GM18508 (cell line): ENCODE data around the gene TMEM225B.
"Not testable (repeated sequence)": the region's sequence is repeated elsewhere in the genome, so short reads cannot be mapped to it uniquely, and the experiment has no call there.

ENCODE experiments used
- ATAC-seq: cut with Tn5 transposase; IDR thresholded peaks from one replicate; pipeline ENCODE4 v1.9.1; 2021; ENCODE audit warnings: moderate number of reproducible peaks; ENCODE audit not compliant: insufficient read depth, unreplicated experiment

The TMEM225B gene, protein sequence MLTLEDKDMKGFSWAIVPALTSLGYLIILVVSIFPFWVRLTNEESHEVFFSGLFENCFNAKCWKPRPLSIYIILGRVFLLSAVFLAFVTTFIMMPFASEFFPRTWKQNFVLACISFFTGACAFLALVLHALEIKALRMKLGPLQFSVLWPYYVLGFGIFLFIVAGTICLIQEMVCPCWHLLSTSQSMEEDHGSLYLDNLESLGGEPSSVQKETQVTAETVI

DNA sequence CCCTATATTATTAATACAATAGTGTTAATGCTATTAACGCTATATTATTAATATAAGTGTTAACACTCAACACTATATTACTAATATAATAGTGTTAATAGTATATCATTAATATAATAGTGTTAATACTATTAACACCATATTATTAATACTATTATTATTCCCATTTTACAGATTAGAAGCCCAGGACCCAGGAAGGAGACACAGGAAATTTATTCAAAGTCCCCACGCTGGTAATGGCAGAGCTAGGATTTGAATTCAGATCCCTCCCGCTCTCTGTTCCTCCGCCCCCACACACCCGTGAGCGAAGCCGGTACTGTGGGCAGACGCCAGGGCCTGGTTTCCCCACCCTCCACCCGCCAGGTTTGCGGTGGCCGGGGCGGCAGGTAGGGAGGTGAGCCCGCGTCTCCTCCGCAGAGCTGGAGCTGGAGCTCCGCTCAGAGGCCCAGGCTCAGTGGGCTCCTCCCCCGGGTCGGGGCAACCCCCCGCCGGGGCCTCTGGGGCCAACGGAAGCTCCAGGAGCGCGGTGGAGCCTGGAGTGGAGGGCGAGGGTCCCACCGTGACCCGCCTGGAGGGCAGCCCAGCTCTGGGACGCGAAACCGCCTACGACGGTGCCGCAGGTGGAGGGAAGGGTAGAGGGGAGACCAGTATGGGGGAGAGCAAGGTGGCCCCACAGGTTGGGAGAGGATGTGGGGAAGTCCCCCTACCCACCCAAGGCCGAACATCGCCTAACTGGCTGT lies at the start of gene TMEM225B:
Gene TMEM225B, plus strand, starts transcription at position 506 of the 740 bp plus-strand sequence. CDS start 6,122 bp downstream, outside the sequence.
- ATAC-seq, result no peak

DNA sequence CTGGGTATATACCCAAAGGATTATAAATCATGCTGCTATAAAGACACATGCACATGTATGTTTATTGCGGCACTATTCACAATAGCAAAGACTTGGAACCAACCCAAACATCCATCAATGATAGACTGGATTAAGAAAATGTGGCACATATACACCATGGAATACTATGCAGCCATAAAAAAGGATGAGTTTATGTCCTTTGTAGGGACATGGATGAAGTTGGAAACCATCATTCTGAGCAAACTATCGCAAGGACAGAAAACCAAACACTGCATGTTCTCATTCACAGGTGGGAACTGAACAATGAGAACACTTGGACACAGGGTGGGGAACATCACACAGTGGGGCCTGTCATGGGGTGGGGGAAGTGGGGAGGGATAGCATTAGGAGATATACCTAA lies 48.5 kb upstream of the TMEM225B start:
- not testable (repeated sequence) for ATAC-seq

DNA sequence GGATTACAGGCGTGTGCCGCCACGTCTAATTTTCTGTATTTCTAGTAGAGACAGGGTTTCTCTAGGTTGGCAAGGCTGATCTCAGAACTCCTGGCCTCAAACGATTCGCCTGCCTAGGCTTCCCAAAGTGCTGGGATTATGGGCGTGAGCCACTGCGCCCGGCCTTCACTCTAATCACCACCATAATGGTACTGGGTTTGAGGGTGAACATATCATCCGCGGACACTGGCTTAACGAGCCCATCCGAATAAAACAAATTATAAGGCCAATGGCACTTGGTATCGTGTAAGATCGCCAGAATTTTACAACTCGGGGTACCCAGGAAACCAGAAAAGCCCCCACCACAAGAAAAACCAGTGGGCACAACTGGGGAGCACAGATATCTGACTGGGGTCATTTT lies 46.7 kb upstream of the TMEM225B start:
- ATAC-seq, result no peak

DNA sequence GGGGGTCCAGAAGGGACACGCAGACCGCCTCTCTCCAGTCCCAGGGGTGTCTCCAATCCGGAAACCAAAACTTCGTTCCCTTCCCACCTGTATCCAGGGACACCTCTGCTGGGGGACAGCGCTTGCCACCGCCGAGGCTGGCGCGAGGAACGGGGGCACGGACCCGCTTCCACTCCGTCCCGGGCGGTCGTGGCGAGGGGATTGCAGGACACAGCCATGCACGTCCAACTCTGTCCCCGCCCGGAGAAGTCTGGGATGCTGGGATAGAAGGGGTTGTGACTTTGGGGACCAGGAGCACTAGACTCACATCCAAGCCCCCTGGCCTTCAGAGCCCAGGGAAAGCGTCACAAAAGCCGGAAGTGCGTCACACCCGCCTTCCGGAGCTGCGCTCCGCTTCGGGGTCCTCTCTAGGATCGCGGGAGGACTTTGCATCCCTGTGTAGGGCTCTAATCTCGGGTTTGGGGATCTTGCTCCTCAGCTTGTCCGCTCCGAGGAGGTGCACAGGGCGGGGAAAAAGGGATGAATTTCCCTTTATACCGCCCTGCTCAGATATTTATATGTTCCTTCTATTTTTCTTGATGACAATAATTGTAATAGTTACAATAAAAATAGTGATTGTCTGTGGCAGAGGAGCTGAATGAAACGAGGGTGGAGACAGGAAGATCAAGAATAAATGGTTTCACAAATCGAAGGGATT lies 46.2 kb upstream of the TMEM225B start, which contains the start of gene FAM200A:
Gene FAM200A, minus strand, starts transcription at position 348 of the 697 bp plus-strand sequence. CDS start 3,707 bp downstream, outside the sequence.
- peak; percentile 80 for ATAC-seq

DNA sequence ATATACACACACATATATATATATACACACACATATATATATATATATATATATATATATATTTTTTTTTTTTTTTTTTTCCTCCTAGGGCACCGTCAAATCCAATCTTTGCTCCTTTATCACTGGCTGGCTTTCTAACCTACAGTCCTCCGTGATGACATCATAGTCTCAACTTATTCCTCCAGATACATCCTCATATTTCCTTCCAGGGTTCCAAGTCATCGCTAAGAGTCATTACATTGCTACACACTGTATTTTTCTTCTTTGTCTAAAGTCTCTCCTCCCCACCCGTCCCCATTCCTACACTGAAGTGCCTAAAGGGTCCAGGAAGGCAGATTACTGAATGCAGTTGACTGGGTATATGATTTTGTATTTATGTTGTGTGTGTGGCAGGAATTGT lies 45.0 kb upstream of the TMEM225B start:
- ATAC-seq, result no peak

DNA sequence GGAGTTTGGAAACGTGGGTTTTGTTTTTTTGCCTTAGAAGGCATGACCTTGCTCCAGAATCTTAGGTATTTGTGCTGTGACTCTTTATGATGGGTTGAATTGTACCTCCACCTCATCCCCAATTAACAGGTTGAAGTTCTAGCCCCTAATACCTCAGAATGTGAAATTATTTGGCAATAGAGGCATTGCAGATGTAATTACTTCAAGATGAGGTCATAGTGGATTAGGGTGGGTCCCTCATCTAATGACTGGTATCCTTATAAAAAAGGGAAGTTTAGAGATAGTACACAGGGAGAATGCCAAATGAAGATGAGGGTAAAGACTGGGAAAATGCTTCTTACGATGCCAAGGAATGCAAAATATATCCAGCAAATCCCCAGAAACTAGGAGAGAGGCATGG lies 43.1 kb upstream of the TMEM225B start:
- no peak for ATAC-seq

DNA sequence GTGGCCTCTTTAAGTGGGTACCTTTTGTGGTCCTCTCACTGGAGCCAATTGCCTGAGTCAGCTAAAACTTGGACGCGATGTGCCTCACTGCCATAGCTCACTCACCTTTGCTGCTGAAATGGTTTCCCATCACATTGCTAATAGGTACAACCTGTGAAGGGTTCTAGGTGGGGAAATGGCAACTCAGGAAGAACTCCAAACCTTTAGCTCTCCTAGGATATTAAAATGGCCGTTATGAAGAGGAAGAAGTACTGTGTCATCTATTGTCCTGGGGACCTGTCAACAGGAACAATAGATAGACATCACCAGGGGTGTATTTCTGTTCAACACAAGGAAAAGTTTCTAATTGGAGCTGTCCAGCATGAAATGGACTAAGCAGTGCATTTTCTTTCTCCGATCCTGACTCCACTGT lies 40.9 kb upstream of the TMEM225B start:
- ATAC-seq, result no peak

DNA sequence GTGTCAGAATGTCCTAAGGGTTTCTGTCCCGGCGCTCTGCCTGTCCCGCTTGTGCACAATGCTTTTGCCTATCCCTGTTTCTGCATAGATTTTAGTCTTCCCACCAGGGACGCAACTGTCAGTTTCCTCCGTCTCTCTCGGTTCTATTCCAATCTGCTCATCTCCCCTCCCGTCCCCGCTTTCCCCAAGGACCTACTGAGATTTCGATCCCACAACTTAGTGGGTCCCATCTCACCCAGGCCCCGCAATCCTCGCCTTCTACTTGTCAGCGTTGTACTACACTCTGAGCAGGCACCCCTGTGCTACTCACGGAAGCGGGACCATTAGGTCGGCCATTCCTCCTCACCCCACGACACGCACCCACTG lies 40.1 kb upstream of the TMEM225B start:
- peak; percentile 12 for ATAC-seq

DNA sequence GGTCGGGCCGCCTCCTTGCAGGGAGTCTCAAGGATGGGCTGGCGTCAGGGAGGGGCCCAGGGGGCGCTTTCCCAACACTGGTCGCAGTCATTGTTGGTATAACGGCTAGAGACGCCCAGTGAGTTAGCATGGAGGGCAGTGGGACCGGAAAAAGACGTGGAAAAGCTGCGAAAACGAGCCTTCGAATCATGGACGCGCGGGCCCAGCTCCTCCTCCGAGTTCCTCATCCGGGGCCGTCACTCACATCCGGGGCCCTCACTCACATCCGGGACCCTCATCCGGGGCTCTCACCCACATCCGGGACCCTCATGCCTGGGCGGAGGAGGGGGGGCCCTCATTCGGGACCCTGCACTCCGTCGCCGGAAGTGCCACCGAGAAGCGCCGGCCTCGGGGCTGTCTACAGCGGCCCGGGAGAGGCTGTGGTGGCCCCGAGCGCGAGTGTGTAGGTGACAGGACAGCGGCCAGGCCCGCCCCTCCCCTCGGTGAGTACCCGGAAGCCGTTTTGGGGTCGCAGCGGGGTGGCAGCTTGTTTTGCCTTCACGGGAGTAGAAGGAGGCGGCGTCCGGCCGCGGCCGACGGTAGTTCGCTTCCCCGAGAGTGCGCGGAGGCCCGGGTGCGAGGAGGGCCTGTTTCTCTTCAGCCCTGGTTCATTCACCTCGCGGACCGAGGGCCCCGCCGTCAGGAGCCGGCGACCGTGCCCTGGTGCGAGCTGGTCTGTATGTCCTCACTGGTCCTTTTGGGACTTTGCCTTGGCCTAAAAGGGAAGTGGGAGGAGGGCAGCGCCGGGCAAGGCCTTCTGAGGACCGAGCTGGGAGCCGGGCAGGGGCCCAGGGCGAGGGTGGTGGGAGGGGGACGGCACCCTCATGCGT lies 39.5 kb upstream of the TMEM225B start, which contains the start of gene ZNF655:
Gene ZNF655, plus strand, starts transcription at position 337 of the 869 bp plus-strand sequence. CDS start 1,918 bp downstream, outside the sequence.
- ATAC-seq, result peak; percentile 29

DNA sequence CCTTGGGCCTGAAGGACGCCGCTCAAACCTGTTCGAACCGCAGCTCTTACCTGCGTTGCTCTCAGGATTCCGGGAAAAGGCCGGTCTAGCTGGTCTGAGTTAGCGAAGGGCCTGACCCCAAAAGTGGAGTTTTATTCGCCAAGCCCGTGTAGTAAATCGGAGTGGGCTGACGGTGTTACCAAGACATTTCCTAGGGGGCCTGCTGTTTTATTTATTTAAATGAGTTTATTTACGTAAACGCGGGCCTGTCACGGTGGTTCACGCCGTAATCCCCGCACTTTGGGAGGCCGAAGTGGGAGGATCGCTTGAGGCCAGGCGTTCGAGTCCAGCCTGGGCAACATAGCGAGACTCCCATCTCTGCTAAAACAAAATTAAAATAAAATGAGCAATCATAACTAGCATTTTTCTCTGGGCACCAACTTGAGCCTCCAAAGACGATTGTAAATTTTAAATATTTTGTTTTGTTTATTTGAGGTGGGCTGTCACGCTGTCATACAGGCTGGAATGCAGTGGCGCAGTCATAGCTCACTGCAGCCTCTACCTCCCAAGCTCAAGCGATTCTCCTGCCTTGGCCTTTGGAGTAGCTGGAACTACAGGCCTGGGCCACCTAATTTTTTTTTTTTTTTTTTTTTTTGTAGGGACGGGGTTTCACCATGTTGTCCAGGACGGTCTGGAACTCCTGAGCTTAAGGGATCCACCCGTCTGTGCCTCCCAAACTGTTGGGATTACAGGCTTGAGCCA lies 38.7 kb upstream of the TMEM225B start:
- no peak for ATAC-seq

DNA sequence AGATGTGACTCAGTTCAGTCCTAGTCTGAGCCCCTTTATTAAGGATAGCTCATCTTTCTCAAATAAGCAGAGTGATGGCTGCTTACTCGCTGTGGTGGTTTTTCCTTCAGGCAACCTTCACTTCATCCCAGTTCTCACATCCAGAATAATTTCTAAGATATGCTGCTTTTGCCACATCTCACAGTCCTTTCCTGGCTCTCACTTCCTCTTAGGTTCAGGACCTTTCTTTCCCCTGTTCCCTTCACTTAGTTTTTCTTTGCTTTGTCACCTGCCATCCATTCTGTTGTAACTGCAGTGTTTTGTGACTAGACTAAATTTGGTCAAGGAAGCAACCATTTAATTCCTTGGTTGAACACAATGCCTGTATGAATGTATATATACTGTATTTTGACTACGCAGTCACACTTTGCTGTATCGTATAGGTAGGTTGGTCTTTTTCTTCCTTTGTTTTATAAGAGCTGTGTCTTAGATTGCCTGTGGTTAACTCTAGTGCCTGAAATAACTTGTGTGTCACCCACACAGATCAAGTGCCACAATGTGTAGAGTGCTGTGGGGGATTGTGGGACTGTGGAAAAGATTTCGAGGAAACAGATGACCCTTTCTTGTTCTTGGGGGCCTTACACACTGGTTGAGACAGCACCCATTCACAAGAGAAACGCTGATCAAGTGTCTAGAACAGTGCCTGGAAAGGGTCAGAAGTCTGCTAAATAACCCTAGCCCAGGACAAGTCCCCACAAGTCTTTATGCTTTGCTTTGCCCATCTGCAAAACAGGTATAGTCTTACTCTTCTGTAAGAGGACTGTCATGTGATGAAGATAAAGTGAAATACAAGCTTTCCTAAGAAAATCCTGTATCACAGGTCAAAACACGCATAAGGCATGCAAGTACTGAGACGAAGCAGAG lies 37.0 kb upstream of the TMEM225B start:
- ATAC-seq, result no peak

DNA sequence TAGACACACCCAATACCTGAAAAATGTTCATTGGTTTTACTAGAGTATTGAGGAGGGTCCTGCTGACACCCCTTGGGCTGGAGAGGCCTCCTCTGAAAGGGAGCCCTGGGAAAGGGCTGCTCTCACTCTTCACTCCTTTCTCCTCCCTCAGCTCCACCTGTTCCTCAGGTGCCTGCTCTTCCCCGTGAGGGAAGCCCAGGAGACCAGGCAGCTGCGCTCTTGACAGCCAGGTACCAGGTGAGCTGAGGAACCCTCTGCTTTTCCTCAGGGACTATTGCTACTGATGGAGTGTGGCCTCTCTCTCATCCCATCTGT lies 36.4 kb upstream of the TMEM225B start:
- no peak for ATAC-seq

DNA sequence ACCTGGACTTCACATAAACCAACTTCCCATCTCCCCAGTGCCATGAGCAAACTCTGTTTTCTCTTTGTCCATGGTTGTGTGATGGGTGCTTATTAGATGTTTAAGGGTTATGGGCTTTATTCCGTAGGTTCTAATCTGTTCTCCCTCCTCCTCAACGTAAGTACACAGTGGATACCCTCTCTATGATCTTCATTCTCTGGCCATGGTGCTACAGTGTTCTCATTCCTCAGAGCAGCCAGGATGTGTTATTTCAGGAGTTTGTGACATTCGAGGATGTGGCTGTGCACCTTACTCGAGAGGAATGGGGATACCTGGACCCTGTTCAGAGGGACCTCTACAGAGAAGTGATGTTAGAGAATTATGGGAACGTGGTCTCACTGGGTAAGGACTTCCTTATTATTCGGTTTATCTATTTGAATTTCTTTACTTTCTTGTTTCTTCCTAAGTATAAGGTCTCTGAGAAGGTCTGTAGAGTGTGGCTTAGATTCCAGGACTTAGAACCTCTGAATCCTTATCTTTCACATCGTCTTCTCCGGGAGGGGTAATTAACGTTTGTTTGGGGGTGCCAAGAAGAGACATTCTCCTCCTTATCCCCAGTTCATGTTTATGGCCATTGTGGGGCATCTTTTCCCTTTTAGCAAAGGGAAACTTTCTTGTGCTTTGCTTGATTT lies 35.8 kb upstream of the TMEM225B start:
- ATAC-seq, result no peak

DNA sequence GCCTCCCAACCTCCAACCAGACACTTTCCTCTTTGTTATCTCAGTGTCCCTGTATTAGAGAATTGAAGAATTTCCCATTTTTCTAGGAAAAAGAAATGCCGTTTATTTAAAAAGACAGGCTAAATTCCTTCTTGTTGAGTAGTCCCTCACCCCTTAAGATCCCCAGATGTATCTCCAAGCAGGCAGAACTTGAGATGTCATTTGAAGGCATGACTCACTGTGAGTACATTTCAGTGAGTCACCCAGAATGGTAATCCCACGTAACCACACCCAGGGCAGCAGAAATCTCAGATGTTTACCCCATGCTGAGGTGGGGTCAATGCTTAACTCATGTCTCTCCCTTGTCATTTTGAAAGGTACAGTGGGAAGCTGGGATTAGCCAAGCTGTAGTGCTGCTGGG lies 35.2 kb upstream of the TMEM225B start:
- no peak for ATAC-seq

DNA sequence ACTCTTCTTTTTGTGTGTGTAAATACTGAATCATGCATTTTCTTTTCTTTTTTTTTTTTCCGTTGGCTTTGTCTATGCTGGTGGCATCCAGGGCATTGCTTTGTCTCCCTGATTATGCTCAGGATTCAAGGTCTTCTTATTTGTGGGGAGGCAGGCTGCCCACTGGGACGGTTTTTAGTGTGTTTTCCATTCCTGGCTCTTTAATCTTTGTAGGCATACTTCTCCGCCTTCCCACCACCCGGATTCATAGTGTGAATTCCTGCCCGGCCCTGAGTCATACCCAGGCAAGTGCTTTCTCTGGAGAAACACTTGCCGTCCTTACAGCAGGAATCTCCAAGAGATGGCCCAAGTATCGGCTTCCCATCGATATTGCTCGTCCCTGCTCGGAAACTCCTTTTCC lies 34.4 kb upstream of the TMEM225B start:
- ATAC-seq, result no peak

DNA sequence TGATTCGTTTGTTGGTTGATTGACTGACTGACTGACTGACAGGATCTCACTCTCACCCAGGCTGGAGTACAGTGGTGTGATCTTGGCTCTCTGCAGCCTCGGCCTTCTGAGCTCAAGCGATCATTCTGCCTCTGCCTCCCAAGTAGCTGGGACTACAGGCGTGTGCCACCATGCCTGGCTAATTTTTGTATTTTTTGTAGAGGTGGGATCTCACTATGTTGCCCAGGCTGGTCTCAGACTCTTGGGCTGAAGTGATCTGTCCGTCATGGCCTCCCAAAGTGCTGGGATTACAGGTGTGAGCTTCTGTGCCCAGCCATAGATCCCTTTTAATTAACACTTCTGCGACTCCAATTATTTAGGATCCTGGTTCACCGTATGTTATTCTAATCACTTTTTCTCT lies 29.3 kb upstream of the TMEM225B start:
- ATAC-seq, result not testable (repeated sequence)

DNA sequence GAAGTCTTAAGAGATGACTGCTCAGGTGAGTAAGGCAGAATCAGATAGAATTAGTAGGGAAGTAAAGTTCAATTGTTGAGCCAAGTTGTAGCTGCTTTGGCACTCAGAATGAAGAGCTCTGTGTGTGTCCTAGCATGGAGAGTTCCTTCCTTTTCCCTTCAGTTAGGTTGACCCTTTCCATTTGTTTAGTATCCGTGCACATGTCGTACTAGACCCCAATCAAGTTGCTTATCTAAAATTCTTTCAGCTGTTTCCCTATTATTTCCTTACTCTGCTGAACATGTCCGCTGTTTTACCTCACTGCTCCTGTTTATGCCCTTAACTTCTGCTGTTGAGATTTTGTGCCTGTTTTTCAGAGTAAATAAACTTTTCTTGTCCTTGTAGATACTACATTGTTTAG lies 26.3 kb upstream of the TMEM225B start:
- ATAC-seq, result no peak

DNA sequence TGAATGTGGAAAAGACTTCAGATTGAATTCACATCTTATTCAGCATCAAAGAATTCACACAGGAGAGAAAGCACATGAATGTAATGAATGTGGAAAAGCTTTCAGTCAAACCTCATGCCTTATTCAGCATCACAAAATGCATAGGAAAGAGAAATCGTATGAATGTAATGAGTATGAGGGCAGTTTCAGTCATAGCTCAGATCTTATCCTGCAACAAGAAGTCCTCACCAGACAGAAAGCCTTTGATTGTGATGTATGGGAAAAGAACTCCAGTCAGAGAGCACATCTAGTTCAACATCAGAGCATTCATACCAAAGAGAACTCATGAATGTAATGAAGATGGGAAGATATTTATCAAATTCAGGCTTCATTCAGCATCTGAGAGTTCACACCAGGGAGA lies 24.8 kb upstream of the TMEM225B start:
- no peak for ATAC-seq
